ENCODE data around the gene ADAM21.
"Not testable (repeated sequence)": the region's sequence is repeated elsewhere in the genome, so short reads cannot be mapped to it uniquely, and the experiment has no call there.

Gene ADAM21

GRCh38 chr14:70451874-70452273 lies at the start of gene ADAM21:
Gene ADAM21 (plus strand): TSS chr14:70452174. CDS start chr14:70457500, 5,326 bp downstream.
- DNase-seq (ENCODE audit: low spot score) = no peak

- not testable (repeated sequence) for DNase-seq (ENCODE audit: low spot score)
These were observed 48.6 kb upstream of the ADAM21 start for GRCh38 chr14:70403335-70403734.

GRCh38 chr14:70406216-70406615 lies 45.8 kb upstream of the ADAM21 start:
- DNase-seq (ENCODE audit: low spot score) = not testable (repeated sequence)

GRCh38 chr14:70407621-70408020 lies 44.4 kb upstream of the ADAM21 start:
- DNase-seq (ENCODE audit: low spot score) = no peak

GRCh38 chr14:70415788-70416187 lies 36.2 kb upstream of the ADAM21 start:
- DNase-seq (ENCODE audit: low spot score) = no peak

GRCh38 chr14:70416338-70416724 lies 35.6 kb upstream of the ADAM21 start:
- peak; percentile 37 for DNase-seq (ENCODE audit: low spot score)

- peak; percentile 89 for DNase-seq (ENCODE audit: low spot score)
These were observed 35.1 kb upstream of the ADAM21 start, which contains the start of gene SYNJ2BP for GRCh38 chr14:70416725-70417349. Gene SYNJ2BP (minus strand): TSS chr14:70417090. CDS start chr14:70416963, 127 bp downstream.

- DNase-seq (ENCODE audit: low spot score) = not testable (repeated sequence)
These were observed 32.6 kb upstream of the ADAM21 start for GRCh38 chr14:70419270-70419931.

GRCh38 chr14:70422538-70422937 lies 29.4 kb upstream of the ADAM21 start:
- no peak for DNase-seq (ENCODE audit: low spot score)

- no peak for DNase-seq (ENCODE audit: low spot score)
These were observed 26.6 kb upstream of the ADAM21 start for GRCh38 chr14:70425354-70425753.

- DNase-seq (ENCODE audit: low spot score) = not testable (repeated sequence)
These were observed 25.4 kb upstream of the ADAM21 start for GRCh38 chr14:70426555-70426954.

GRCh38 chr14:70436867-70437266 lies 15.1 kb upstream of the ADAM21 start:
- no peak for DNase-seq (ENCODE audit: low spot score)

- no peak for DNase-seq (ENCODE audit: low spot score)
These were observed 10.3 kb upstream of the ADAM21 start for GRCh38 chr14:70441641-70442040.

GRCh38 chr14:70442750-70443149 lies 9.2 kb upstream of the ADAM21 start:
- DNase-seq (ENCODE audit: low spot score) = no peak

GRCh38 chr14:70448633-70449340 lies 3.2 kb upstream of the ADAM21 start:
- peak; percentile 12 for DNase-seq (ENCODE audit: low spot score)

GRCh38 chr14:70454731-70455130 lies 2.8 kb downstream of the ADAM21 start:
- no peak for DNase-seq (ENCODE audit: low spot score)

- DNase-seq (ENCODE audit: low spot score) = no peak
These were observed 16.8 kb downstream of the ADAM21 start for GRCh38 chr14:70468731-70469130.

GRCh38 chr14:70470863-70471563 lies 19.0 kb downstream of the ADAM21 start:
- not testable (repeated sequence) for DNase-seq (ENCODE audit: low spot score)

- DNase-seq (ENCODE audit: low spot score) = no peak
These were observed 20.5 kb downstream of the ADAM21 start for GRCh38 chr14:70472253-70473159.

- DNase-seq (ENCODE audit: low spot score) = no peak
These were observed 21.9 kb downstream of the ADAM21 start for GRCh38 chr14:70473825-70474224.

GRCh38 chr14:70475459-70475858 lies 23.5 kb downstream of the ADAM21 start:
- DNase-seq (ENCODE audit: low spot score) = not testable (repeated sequence)
